HG02870 (cell line): ENCODE measurements around the gene HS1BP3.

ENCODE experiments used
- ATAC-seq: cut with Tn5 transposase; IDR thresholded peaks from one replicate; pipeline ENCODE4 v1.9.1; 2021; ENCODE audit warnings: mild to moderate bottlenecking, moderate library complexity; ENCODE audit not compliant: unreplicated experiment

HS1BP3 gene

GRCh38 chr2:20648206-20648605 is 2.7 kb downstream of the HS1BP3 start:
- no peak for ATAC-seq

- ATAC-seq = no peak
Observed at GRCh38 chr2:20647738-20648137, 3.2 kb downstream of the HS1BP3 start.

GRCh38 chr2:20647211-20647610 is 3.7 kb downstream of the HS1BP3 start:
- ATAC-seq = no peak

GRCh38 chr2:20646446-20646845 is 4.5 kb downstream of the HS1BP3 start:
- no peak for ATAC-seq

- ATAC-seq = no peak
Observed at GRCh38 chr2:20645761-20646160, 5.1 kb downstream of the HS1BP3 start.

- ATAC-seq = no peak
Observed at GRCh38 chr2:20645301-20645701, 5.6 kb downstream of the HS1BP3 start.

GRCh38 chr2:20643826-20644225 is 7.1 kb downstream of the HS1BP3 start:
- no peak for ATAC-seq

- no peak for ATAC-seq
Observed at GRCh38 chr2:20643060-20643459, 7.8 kb downstream of the HS1BP3 start.

GRCh38 chr2:20642055-20642971 is 8.6 kb downstream of the HS1BP3 start:
- ATAC-seq = peak; percentile 95

GRCh38 chr2:20641123-20641985 is 9.5 kb downstream of the HS1BP3 start:
- no peak for ATAC-seq

- no peak for ATAC-seq
Observed at GRCh38 chr2:20640411-20641122, 10.3 kb downstream of the HS1BP3 start.

- ATAC-seq = no peak
Observed at GRCh38 chr2:20638646-20639430, 12.1 kb downstream of the HS1BP3 start.

- no peak for ATAC-seq
Observed at GRCh38 chr2:20638014-20638413, 12.9 kb downstream of the HS1BP3 start.

GRCh38 chr2:20637147-20637546 is 13.8 kb downstream of the HS1BP3 start:
- ATAC-seq = no peak

GRCh38 chr2:20635675-20636584 is 15.0 kb downstream of the HS1BP3 start:
- ATAC-seq = peak; percentile 60

GRCh38 chr2:20635113-20635510 is 15.8 kb downstream of the HS1BP3 start:
- no peak for ATAC-seq

- ATAC-seq = no peak
Observed at GRCh38 chr2:20634507-20635112, 16.3 kb downstream of the HS1BP3 start.

- ATAC-seq = no peak
Observed at GRCh38 chr2:20633794-20634506, 16.9 kb downstream of the HS1BP3 start.
